ENCODE data around the gene PLD4.
A peak's percentile ranks its signal among the peaks of the same experiment; 100 is the strongest.

PLD4 gene

GRCh38 chr14:104976198-104977007, 51.7 kb downstream of the PLD4 start:
- peak; percentile 84 for DNase-seq

- DNase-seq, result no peak
Observed at GRCh38 chr14:104977008-104977680, 52.5 kb downstream of the PLD4 start.

DNA sequence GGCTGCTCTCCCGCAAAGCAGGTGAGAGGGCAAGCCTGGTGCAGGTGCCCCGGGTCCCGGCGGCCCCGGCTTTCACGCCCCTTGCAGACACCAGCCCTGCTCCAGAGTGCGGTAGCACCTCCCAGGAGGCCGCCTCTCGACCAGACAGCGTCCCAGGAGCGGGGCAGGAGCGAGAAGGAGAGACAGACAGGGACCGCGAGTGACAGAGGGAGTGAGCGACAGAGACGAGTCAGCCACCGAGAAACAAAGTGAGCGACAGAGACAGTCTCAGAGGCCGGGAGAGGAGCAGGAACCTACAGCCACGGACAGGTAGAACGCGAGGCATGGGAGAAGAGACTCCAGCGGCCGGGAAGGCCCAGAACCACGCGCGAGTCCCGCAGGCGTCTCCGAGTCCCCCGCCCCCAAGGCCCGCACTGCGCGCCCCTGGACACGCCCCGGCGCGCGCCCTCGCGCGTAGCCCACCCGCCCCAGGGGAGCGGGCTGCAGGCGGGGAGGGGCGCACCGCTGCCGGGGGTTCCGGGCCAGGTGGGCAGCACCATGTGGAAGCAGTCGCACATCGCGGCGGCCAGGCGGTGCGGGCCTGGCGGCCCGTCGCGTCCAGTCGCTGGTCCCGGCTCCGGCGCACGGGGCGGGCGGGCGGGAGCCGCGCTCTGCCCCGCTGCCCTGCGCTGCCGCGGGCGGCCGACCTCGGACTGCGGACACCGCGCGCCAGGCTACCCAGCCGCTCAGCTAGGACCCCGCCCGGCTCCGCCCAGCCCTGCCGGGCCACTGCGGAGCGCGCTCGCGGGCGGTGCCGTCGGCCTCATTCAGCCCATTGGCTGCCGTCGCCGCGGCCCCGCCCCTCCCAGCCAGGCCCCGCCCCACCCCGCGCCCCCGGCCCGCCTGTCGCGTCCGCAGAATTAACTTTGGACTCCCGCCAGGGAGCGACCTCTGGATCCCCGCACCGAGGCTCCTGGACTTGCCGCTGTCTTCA, 53.3 kb downstream of the PLD4 start, which contains the start of gene AHNAK2:
Gene AHNAK2 (minus strand): TSS at position 694 of the 973 bp plus-strand sequence. CDS start 137 bp downstream, at position 557.
- DNase-seq, result peak; percentile 63

DNA sequence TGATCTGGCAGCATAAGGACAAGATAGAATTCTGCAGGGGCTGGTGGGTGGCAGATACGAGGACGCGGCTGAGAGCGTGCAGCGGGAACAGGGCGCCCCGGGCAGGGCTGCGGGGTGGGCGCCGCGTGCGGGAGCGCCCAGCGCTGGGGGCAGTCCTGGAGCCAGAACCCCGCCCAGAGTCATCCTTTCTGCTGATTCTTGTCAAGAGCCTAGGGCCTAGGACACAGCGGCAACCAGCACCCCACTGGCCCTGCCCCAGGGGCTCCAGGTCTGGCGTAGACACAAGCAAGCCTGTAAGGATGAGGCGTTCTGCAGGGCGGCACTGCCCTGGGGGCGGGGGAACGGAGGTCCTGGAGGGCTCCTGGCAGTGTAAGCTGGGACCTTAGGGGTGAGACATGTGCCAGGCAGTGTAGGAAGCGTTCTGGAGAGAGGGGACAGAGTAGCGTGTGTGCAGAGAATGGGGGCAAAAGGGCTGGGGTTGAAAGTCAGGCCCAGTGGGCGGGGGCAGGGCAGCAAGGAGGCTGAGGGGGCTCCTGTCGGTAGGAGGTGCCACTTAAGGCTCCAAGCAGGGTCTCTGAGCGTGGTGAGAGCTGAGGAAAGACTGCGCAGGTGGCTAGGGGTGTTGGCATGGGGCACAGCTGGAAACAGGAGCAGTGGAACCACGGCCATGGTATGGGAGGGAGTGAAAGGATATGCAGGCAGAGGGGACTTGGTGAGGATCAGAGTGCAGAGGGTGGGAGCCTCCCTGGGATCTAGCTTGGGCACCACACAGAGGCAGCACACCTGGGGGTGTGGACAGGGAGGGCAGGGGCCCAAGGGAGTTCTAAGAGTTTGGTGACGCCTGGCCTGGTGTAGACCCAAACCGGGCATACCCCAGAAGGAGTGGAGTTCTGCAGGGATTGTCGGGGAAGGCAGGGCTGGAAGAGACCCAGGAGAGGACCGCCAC, 54.3 kb downstream of the PLD4 start:
- no peak for DNase-seq

DNA sequence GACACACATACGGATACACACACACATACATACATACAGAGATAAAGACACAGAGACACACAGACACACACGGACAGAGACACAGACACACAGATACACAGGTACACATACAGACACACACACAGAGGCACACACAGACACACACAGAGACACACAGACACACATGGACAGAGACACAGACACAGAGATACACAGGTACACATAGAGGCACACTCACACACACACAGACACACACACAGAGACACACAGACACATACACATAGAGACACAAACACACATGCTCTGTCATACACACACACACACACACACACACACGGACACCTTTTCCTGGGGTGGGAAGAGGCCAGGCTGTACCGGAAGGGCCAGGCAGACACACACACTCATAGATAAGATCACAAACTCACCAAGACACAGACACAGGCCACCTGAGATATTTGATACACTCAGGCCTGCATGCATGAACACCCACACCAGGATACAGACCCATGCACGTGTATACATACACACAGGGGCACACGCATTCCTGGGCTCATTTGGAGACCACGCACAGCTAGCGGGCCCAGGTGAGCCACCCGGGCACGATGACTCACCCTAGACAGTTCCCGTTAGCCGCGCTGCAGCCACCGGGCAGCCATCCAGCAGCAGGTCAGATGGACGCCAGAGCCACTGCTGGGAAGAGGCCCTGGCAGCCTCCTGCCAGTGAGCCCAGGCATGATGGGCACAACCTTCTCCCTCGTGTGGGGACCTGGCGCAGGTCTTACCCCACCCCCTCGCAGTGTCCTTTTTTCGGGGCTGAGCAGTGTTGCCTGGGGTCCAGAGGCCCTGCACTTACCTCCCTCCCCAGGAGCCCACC, 55.3 kb downstream of the PLD4 start:
- DNase-seq, result no peak

DNA sequence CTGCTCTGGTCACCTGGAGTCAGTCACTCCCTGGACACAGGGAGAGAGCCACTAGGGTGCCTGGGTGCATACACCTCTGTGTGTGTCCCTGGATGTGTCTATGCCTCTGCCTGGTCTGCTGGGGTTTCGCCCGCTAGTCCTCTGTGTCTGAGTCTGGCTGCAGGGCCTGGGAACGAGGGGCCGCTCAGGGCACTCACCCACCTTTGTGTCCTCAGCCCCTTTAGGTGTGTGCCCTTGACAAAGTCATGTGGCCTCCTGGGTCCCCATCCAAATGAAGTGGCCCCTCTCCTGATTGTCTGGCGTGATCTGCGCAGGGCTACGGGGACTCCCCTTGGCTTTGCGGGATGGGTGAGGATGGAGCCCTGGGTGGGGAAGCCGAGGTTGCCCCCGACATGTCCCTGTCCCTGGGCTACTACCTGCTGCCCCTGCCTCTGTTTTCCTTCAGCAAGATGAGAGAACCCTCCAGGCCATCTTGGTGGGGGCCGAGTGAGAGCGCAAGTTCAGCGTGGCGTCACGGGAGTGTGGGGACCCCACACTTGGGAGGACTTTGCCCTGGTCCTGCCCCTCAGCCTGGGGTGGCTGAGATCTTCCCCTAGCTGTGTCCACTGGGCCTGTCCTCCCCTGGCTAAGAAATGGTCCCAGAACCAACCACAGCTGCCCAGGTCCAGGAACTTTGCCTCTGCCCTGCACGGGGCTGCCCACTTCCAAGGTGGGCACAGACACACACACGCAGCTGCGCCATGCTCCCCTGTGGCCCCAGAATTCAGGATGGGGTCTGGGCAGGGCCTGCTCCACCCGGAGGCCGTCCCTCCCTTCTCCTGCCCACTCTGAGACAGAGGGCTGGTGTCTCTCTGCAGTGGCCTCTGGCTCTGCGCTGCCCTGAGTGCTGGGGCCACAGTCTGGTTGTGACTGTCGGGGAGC, 56.2 kb downstream of the PLD4 start:
- DNase-seq, result no peak

DNA sequence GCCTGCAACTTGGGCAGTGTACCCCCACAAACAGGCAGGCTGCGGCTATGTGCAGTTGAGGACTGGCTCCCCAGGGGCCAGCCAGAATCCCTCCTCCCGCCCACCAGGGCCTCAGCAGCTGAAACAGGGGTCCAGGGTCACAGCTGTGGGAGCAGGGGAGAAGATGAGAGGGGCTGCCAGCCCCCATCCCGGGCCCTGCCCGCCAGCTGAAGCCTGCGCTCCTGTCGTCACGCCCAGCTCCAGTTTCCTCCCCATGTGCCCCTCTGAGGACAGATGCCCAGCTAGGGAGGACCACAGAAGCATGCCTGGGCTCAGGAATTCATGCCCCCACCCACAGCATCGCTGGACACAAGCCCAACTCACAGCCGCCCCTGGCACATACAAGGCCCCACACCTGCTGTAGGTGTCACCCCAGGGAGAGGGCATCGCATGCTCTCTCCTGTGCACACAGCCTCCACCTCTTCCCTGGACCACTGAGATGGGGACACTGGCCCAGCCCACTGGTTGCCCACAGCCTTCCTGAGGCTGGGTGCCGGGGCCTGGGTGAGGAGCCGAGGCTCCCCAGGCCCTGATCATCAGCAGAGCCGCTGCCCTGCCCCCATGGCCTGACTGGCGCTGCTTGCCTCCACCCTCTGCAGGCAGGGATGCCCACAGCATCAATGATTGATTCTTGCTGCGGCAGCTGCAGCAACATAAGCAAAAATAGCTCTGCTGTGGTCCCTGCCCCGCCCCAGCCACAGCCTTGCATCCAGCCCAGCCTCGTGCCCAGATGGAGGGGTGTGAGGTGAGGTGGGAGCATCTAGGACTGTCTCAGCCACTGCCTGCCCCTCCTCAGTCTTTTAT, 57.2 kb downstream of the PLD4 start:
- peak; percentile 29 for DNase-seq

DNA sequence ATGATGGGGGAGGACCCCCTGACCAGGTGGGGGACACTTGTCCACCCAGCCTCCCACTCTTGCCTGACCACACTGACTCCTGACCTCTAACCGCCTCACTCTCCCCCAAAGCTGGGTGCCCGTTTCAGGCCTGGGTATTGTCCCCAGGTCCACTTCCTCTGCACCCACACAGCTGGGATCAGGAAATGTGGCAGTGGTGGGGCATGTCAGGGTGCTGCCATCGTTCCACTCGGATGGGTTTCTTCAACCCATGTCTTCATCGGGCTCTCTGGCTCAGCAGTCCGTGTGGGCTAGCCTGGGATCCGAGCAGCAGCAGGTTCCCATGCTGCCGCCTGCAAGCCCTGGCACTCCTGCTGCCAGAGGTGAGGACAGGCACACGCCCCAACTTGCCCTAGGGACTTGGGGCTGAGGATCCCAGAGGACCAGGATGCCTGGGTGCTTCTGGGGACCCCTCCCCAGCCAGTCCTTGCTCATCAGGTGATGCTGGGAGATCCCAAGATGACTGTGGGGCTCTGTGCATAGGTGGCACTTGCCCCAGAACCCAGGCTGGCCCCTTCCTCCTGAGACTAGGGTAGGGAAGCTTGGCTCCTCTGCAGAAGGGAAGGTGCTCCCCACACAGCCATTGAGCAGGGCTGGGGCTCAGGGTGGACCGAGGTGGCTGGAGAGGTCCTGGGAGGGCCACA, 58.0 kb downstream of the PLD4 start:
- DNase-seq, result no peak
